ENCODE data around the gene GLRX3. TPM values are rescaled to one million over a fixed set of nuclear protein-coding genes. Genes with fewer than 3 reads are reported as not detected.

Gene GLRX3
- total and polyA plus RNA-seq, 3 experiments from 2014 or later, result 78.6 to 169 (median 155) TPM

DNA sequence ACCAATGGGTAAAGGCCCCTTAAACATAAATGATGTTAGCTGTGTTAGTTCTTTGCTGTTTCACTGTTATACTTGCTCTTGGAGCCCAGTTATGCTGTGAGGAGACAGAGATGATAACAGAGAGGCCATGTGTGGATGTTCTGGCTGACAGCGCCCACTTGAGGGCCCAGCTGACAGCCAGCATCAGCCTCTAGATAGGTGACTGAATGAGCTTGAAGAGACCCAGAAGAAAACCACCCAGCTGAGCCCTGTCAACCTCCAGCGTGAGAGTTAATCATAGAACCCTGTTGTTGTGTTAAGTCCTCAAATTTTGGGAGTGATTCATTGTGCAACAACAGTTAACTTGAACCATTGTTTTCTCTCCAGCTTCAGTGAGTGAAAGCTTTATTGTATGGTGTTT lies 91.7 kb downstream of the GLRX3 start:
- H3K4me3 Mint-ChIP-seq, result no peak overlapping the region
- Histone ChIP-seq H3K4me1 (ENCODE audit: insufficient read depth, low read length) (no peaks in the 10 kb centered on the region), H3K27ac (ENCODE audit: low read depth, low read length) (no peak overlapping the region), H3K27me3 (ENCODE audit: insufficient read depth, low read length, poor library complexity, severe bottlenecking) (no peaks in the 10 kb centered on the region), H3K9me3 (ENCODE audit: low read length) (no peaks in the 10 kb centered on the region), H3K4me3 (ENCODE audit: low read length) (no peak overlapping the region), H3K36me3 (ENCODE audit: insufficient read depth, low read length) (no peaks in the 10 kb centered on the region)
- H3K36me3 Mint-ChIP-seq, result peaks cover 0 to 17% (median 7%) of the 10 kb centered on the region in 3 donors
- H3K27ac Mint-ChIP-seq, result no peak overlapping the region
- POLR2A ChIA-PET, result no interaction called here
- CTCF ChIA-PET, result interaction anchor here (1.3 kb wide), 1 partner anchor 14 kb away, joined by 3 read pairs; no protein-coding TSS in a partner anchor
- H3K27me3 Mint-ChIP-seq, result peaks cover 3 to 4% of the 10 kb centered on the region in 2 donors
- no peak for DNase-seq
- no peaks in the 10 kb centered on the region for H3K4me1 Mint-ChIP-seq
- peaks cover 10 to 15% (median 13%) of the 10 kb centered on the region in 5 donors for H3K9me3 Mint-ChIP-seq

Other genes starting within 250 kb of the GLRX3 start
- not detected for gene EBF3, start 172.1 kb upstream of the GLRX3 start, total RNA-seq
- gene EBF3, start 172.1 kb upstream of the GLRX3 start, polyA plus RNA-seq, result not detected
- 1 to 10 TPM; 5.7 to 6.7 TPM for gene C10orf143, start 25.6 kb upstream of the GLRX3 start, total RNA-seq
- 24.6 TPM for gene C10orf143, start 25.6 kb upstream of the GLRX3 start, polyA plus RNA-seq

Data from CD8-positive, alpha-beta memory T cell (primary cell).